Caki2 (cell line): ENCODE measurements around the gene ALX3. TPM values are rescaled to one million over a fixed set of nuclear protein-coding genes. Genes with fewer than 3 reads are reported as not detected.

Experiments
- DNase-seq: peaks from one replicate; pipeline ENCODE4 v3.0.0-alpha.2; 2015; ENCODE audit warnings: low read depth
- in situ Hi-C: cut with HindIII; loops from 2 replicates; pipeline ENCODE4 v1.10.0; 2016; ENCODE audit warnings: low sequenced_read_pairs, low pct_unique_long_range_greater_than_20kb, mixed read lengths
- total RNA-seq: library from RNA; depleted of rRNA; stranded (reverse); fragments of >200 nt; shearing (Covaris generic); gene quantifications from 2 replicates; pipeline ENCODE4 v1.2.3, GENCODE V29; 2014; ENCODE audit warnings: low replicate concordance

The ALX3 gene
- total RNA-seq, 1 experiment from 2014 or later: not detected

DNA sequence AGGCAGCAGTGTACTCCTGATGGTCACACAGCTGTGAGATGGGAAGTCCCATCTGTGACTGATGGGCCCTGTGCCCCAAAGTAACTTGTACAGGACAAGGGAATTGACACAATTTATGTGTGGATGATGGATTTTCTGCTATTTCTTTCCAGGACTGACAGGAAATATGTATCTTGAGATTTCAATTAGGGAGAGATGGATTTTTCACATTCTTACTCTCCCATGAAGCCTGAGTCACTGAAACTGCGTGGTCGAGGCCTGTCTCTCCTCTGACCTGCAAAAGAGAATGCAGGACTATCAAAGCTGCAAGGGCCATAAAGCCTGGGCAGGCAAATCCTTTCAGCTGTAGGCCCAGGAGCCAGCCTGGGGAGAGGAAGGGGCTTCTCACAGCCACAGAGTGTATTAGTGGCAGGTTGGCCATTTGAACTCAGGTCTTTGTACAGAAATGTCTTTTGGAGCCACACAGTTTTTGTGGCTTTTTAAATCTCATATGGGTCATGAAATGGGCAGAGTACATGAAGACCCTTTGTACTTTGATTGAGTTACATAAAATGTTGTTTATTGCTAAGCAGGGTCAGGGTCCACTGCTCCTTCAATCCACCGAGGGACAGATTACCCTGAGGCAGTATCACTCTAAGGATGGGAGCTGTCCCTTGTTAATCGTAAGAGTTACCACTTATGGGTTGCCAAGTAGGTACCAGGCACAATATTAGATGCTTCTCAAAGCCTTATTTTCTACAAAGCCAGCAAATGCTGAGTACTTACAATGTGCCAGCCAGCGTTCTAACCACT is 14.8 kb downstream of the ALX3 start:
- in situ Hi-C loops: no loop called here

GRCh38 chr1:110053552-110054428 is 16.7 kb downstream of the ALX3 start:
- DNase-seq: no peak
- in situ Hi-C loops: no loop called here

More for the DNA sequence above, 14.8 kb downstream of the ALX3 start:
- no peak for DNase-seq

- in situ Hi-C loops: no loop called here
- no peak for DNase-seq
Measured at GRCh38 chr1:110051262-110051648, 19.2 kb downstream of the ALX3 start.

DNA sequence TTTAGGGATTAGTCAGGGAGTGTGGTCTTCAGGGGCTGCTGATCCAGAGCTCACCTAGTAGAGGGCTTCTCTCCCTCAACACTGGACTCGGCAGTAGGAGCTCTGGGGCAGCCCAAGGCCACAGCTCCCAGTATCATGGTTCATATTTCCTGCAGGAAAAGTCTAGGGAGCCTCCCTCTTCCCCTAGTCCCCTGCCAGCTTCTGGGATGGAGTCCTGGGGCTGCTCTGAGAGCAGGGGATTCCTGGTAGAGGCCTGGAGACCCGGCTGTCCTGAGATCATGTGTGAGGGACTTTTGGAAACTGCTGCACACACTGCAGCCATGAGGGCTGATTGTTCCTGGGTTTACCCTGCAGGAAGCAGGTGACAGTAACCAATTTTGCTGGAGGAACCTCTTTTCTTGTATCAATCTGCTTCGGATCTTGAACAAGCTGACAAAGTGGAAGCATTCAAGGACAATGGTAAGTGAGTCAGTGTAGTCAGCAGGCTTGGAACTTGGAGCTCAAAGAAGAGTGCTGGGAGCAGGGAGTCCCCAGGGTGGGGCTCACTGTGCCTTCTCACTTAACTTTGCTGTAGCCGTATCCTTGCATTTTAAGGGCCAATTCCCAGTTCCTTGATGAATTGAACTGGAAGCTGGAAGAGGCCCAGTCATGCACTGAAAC is 19.7 kb downstream of the ALX3 start:
- in situ Hi-C loops: no loop called here
- DNase-seq: no peak

- in situ Hi-C loops: no loop called here
- DNase-seq: no peak
Measured at GRCh38 chr1:110049801-110050601, 20.5 kb downstream of the ALX3 start.

DNA sequence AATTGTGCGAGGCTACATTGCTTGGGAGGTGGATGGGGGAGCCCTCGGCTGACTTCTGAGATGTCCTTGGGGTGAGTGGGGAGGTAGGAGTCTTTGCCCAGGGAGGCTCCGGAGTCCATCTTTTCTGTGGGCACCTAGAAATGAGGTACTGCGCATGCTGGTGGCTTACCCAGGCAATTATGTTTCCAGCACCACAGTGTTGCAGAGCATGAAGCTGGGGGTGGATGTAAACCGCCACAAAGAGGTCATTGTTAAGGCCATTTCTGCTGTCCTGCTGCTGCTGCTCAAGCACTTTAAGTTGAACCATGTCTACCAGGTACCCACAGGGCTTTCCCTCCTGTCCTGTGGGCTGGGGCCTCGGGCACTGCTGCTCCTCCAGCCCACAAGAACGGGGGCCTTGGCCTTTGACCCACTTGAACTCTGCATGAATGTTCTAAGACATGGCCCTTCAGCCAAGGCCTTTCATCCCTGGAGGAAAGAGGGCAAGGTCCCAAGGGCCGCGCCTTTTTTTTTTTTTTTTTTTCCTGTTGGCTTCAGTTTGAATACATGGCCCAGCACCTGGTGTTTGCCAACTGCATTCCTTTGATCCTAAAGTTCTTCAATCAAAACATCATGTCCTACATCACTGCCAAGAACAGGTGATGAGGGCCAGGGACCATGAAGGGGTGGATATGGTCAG is 21.4 kb downstream of the ALX3 start:
- in situ Hi-C loops: no loop called here

DNA sequence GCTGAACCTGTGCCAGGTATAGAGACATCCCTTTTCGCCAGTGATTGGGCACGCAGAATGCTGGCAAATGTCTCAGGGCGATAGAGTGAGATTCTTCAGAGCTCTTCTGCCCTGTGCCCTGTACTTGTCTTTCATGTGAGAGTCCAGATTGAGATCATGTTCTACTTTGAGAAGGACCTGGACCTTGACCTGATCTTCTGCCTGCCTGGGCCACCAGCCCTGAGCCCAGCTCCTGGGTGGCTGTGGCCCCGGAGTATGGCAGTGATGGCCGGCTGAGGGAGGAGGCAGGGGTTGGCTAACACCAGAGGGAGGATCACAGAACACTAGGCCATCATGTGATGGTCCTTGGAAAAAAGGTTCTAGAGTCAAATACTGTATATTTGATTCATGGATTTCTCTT is 22.2 kb downstream of the ALX3 start:
- in situ Hi-C loops: no loop called here
- no peak for DNase-seq

More for the DNA sequence above, 21.4 kb downstream of the ALX3 start:
- no peak for DNase-seq

GRCh38 chr1:110047463-110047862 is 23.0 kb downstream of the ALX3 start:
- no peak for DNase-seq
- in situ Hi-C loops: no loop called here

DNA sequence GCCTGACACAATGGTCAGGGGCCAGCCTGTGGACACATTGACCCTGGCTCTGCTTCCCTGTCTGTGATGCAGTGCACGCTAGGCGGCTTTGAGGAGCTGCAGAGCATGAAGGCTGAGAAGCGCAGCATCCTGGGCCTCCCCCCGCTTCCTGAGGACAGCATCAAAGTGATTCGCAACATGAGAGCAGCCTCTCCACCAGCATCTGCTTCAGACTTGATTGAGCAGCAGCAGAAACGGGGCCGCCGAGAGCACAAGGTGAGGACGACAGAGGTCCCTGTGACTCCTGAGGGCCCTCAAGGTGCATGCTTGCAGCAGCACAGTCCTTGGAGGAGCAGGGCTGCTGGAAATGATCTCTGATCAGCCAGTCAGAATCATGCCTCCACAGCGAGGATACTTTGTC is 27.5 kb downstream of the ALX3 start:
- in situ Hi-C loops: no loop called here
- DNase-seq: no peak

DNA sequence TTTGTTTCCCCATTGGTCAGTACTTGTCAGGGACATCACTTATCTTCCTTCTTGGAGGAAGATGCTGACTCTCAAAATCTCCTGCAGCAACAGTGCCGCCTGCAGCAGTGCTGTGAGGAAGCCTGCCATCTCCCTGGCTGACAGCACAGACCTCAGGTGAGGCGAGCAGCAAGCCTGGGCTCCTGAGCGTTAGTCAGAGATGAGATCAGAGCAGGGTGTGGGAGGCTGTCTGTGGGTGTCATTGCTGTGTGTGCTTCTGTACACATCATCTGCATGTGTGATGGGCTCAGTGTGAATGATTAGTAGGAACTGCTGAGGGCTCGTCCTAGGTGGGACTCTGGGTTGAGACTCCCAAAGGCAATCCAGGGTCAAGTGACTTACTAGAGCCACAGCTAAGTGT is 29.9 kb downstream of the ALX3 start:
- DNase-seq: no peak
- in situ Hi-C loops: no loop called here

GRCh38 chr1:110039641-110040040 is 30.8 kb downstream of the ALX3 start:
- in situ Hi-C loops: no loop called here
- no peak for DNase-seq

DNA sequence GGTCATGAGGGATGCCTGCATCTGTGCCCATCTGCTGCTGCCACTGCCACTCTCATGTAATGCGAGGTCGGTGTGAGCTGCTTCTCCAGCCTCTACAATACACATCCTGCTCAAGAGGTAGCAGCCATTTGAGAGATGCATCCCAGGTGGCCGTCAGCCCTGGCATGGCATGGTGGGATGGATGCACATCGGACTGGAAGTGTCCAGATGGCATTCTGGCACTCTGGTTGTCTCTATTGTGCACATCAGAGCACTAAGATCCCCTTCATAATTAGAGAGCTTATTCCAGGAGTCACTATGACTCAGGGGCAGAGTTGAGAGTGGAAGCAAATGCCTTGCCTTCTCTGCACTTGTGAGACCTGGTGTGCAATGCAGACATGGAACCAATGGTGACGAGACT is 32.2 kb downstream of the ALX3 start:
- in situ Hi-C loops: no loop called here

GRCh38 chr1:110035236-110035752 is 35.2 kb downstream of the ALX3 start:
- no peak for DNase-seq
- in situ Hi-C loops: no loop called here

More for the DNA sequence above, 32.2 kb downstream of the ALX3 start:
- DNase-seq: no peak

DNA sequence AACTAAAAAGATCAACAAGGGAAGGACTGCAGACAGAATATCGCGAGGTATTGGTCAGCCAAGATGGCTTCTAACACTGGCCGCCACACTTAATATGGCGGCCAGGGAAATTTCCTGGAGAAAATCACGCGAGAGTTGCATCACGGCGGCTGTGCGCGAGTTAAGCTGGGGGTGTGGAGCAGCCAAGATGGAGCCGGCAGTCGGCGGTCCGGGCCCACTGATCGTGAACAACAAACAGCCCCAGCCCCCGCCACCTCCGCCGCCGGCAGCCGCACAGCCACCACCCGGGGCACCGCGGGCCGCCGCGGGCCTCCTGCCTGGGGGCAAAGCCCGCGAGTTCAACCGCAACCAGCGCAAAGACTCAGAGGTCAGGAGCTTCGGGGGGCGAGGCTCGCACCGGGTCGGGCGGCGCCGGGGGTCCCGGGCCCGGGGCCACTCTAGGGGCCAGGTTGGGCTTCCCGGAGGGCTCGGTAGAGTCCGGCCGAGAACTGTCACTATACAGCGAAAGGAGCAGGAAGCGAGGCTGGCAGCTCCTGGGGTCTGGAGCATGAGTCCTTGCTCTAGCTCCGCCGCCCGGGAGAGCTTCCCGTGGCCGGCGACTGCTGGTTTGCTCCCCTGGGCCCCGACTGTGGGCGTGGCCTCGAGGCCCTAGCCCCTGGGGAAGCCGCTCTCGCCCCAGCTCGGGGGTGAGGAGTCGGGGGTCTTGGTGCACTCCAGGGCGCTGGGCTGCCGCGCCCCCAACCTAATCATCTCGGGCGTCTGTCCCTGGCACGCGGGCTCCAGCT is 35.8 kb downstream of the ALX3 start, which contains the start of gene STRIP1:
Gene STRIP1, plus strand, starts transcription at position 174 of the 785 bp plus-strand sequence. Its CDS starts 14 bp downstream, at position 188.
- peak; percentile 92 for DNase-seq
- in situ Hi-C loops: no loop called here

GRCh38 chr1:110034040-110034450 is 36.4 kb downstream of the ALX3 start:
- in situ Hi-C loops: no loop called here

DNA sequence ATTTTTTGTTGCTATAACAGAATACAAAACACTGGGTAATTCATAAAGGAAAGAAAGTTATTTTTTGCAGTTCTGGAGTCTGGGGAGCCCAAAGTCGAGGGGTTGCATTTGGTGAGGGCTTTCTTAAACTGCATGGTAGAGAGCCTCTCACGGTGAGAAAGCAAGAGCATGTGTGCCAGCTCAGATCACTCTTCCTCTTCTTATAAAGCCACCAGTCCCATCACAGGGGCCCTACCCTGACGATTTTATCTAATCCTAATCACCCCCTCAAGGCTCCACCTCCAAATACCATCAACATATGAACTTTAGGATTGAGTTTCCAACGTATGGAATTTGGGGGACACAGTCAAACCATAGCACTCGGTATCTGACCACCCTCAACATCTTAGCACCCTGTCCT is 37.1 kb downstream of the ALX3 start:
- in situ Hi-C loops: no loop called here
- DNase-seq: no peak

More at GRCh38 chr1:110034040-110034450, 36.4 kb downstream of the ALX3 start:
- no peak for DNase-seq

DNA sequence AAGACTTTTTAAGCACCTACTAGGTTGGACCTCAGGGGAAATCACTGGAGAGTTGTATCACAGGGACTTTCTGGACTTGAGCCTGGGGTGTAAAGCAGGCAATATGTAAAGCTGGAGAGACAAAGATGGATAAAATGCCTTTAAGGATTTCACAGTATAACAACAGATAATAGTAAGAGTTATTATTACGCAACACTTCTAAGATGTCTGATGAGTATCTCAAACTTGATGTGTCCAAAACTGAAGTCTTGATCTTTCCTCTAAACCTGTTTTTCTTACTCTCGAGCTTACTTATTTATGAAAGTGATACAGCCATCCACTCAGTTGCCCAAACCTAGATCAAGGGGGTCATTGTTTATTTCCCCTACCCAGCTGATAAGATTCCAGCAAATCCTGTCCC is 38.1 kb downstream of the ALX3 start:
- in situ Hi-C loops: no loop called here
- DNase-seq: no peak
